Calu3 (cell line): ENCODE results near the gene TFDP2. TPM values are rescaled to one million over a fixed set of nuclear protein-coding genes. Genes with fewer than 3 reads are reported as not detected.
A peak's percentile ranks its signal among the peaks of the same experiment; 100 is the strongest.

Experiments
- BruUV-seq: library from RNA; stranded (reverse); fragments of 400-500 nt; replicated peaks from 2 replicates; lab custom pipeline; 2021; lab: Mats Ljungman, UMichigan
- CTCF ChIA-PET: fragments of 300-600 bp; sonication (Branson Sonifier 250); formaldehyde crosslinking; loops from one replicate; lab custom pipeline; 2022; ENCODE audit warnings: antibody characterized with exemption; lab: Charles Lee
- DNase-seq: peaks from one replicate; pipeline ENCODE4 v3.0.0; 2022
- H3K27ac Mint-ChIP-seq: one replicate; pipeline ENCODE4 v1.8.0; 2022; ENCODE audit warnings: mixed read lengths; ENCODE audit not compliant: unreplicated experiment
- H3K27me3 Mint-ChIP-seq: one replicate; pipeline ENCODE4 v1.8.0; 2022; ENCODE audit warnings: mixed read lengths; ENCODE audit not compliant: unreplicated experiment
- H3K36me3 Mint-ChIP-seq: one replicate; pipeline ENCODE4 v1.8.0; 2022; ENCODE audit warnings: mild to moderate bottlenecking, moderate library complexity, mixed read lengths; ENCODE audit not compliant: insufficient read depth, unreplicated experiment
- H3K4me1 Mint-ChIP-seq: one replicate; pipeline ENCODE4 v1.8.0; 2022; ENCODE audit warnings: mild to moderate bottlenecking, low read depth, mixed read lengths; ENCODE audit not compliant: unreplicated experiment
- H3K4me3 Mint-ChIP-seq: one replicate; pipeline ENCODE4 v1.8.0; 2022; ENCODE audit warnings: mild to moderate bottlenecking, low read depth, moderate library complexity, mixed read lengths; ENCODE audit not compliant: unreplicated experiment
- H3K9me3 Mint-ChIP-seq: one replicate; pipeline ENCODE4 v1.8.0; 2022; ENCODE audit warnings: low read depth, mixed read lengths; ENCODE audit not compliant: unreplicated experiment
- intact Hi-C: fragments of 100-400 bp; cut with micrococcal nuclease; formaldehyde crosslinking; loops from one replicate; pipeline ENCODE4 v1.10.0; 2022; ENCODE audit not compliant: unreplicated experiment
- total RNA-seq: library from RNA; stranded (reverse); gene quantifications from 2 replicates; pipeline ENCODE4 v1.2.3, GENCODE V29; 2022
- TF ChIP-seq, protein P1 (sequence below): fragments of 200-600 bp; IDR thresholded peaks from one replicate; pipeline ENCODE4 v1.8.0; 2022; ENCODE audit warnings: antibody characterized with exemption; ENCODE audit not compliant: unreplicated experiment

TFDP2 gene
- total RNA-seq, 1 experiment from 2014 or later = 54.8 TPM

DNA sequence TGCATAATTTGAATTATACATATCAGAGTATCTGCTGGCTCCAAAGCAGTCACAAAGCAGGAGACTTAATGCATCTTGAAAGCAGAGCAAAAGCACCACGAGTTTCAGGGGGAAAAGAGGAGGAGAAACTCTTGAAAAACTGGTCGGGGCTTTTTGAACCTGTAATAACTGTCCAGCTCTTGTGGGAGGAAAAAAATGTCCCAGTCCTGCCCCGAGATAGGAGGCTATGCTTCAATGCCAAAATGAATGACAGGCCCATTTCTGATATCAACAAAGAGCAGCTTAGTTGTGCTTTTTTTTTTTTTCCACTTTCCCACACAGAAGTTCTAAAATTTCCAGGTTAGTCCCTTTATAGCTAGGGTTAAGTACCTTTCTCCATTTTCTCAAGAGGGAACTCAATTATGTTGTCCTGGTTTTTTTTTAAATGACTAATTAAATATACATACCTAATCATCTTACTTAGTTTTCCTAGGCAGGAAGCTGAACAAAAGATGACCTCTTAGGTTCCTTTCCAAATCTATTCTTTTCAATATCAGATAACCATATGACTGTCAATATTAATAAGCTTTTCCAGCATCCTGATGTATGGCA, 120.2 kb downstream of the TFDP2 start:
- TF ChIP-seq, protein P1, sequence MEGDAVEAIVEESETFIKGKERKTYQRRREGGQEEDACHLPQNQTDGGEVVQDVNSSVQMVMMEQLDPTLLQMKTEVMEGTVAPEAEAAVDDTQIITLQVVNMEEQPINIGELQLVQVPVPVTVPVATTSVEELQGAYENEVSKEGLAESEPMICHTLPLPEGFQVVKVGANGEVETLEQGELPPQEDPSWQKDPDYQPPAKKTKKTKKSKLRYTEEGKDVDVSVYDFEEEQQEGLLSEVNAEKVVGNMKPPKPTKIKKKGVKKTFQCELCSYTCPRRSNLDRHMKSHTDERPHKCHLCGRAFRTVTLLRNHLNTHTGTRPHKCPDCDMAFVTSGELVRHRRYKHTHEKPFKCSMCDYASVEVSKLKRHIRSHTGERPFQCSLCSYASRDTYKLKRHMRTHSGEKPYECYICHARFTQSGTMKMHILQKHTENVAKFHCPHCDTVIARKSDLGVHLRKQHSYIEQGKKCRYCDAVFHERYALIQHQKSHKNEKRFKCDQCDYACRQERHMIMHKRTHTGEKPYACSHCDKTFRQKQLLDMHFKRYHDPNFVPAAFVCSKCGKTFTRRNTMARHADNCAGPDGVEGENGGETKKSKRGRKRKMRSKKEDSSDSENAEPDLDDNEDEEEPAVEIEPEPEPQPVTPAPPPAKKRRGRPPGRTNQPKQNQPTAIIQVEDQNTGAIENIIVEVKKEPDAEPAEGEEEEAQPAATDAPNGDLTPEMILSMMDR = no peak
- intact Hi-C loops = no loop called here
- H3K4me1 Mint-ChIP-seq = no peaks in the 10 kb centered on the region
- no peaks in the 10 kb centered on the region for H3K27me3 Mint-ChIP-seq
- BruUV-seq = no TSS peak
- peaks cover 6% of the 10 kb centered on the region for H3K36me3 Mint-ChIP-seq
- H3K9me3 Mint-ChIP-seq = no peaks in the 10 kb centered on the region
- CTCF ChIA-PET = interaction anchor here (0.6 to 1.6 kb wide), 7 partner anchors 9 to 867 kb away, joined by 3 to 14 read pairs (median 5); no protein-coding TSS in a partner anchor
- no peak for DNase-seq
- no peak overlapping the region for H3K4me3 Mint-ChIP-seq
- H3K27ac Mint-ChIP-seq = no peak overlapping the region

DNA sequence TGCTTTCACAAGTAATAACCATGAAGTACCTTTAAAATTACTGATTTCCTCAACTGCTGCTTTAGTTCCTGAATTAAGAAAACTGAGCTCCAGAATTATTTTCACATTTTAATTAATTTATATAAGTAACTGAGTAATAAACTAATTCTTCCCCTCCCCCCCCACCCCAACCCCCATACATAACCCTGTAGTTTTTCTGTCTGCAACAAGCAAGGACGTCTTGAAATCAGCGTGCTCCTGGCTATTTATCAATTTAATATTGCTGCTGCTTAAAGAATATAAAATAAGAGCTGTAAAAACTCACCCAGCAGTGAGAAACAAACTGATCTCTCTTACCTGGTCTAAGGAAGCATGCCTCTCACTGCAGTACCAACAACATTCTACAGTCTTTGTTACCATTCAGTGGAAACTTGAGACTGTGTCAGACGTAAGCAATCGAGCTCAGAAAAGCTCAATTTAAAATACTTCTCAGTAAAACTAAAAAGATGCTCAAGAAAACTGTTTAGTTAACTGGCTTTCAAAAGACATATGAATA, 121.0 kb downstream of the TFDP2 start:
- Mint-ChIP-seq H3K4me3 (peak overlapping the region; percentile 74), H3K27me3 (no peaks in the 10 kb centered on the region), H3K9me3 (no peaks in the 10 kb centered on the region), H3K4me1 (no peaks in the 10 kb centered on the region), H3K36me3 (peaks cover 6% of the 10 kb centered on the region), H3K27ac (peak overlapping the region; percentile 59)
- intact Hi-C loops = no loop called here
- TF ChIP-seq, protein P1 = no peak
- CTCF ChIA-PET = interaction anchor here (0.6 to 1.6 kb wide), 9 partner anchors 9 to 237 kb away, joined by 3 to 14 read pairs (median 4); no protein-coding TSS in a partner anchor
- no TSS peak for BruUV-seq
- peak; percentile 42 for DNase-seq

DNA sequence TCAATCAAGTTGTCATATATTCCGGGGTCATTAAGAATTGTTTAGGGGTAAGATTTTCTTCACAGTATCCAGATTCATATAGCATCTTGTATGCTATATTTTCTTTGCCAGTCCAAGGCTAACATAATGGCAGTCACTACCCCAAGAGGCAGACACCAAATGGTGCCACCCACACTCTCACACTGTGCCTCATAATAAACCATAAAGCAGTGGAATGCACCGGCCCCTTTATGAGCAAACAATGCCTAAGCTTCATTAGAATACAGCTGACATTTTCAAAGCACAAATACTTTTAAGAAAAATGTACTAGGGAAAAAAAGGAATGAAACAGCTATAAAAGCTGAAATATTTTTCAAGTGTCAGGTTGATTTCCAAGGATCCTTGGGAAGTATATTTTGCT, 121.6 kb downstream of the TFDP2 start:
- Mint-ChIP-seq H3K9me3 (no peaks in the 10 kb centered on the region), H3K27ac (peak overlapping the region; percentile 59), H3K27me3 (no peaks in the 10 kb centered on the region), H3K36me3 (peaks cover 6% of the 10 kb centered on the region), H3K4me3 (peak overlapping the region; percentile 74), H3K4me1 (no peaks in the 10 kb centered on the region)
- TF ChIP-seq, protein P1 = no peak
- CTCF ChIA-PET = interaction anchor here (0.7 to 1.6 kb wide), 5 partner anchors 8 to 87 kb away, joined by 3 to 14 read pairs (median 5); no protein-coding TSS in a partner anchor
- peak; percentile 26 for DNase-seq
- BruUV-seq = TSS peak; percentile 84
- intact Hi-C loops = no loop called here

DNA sequence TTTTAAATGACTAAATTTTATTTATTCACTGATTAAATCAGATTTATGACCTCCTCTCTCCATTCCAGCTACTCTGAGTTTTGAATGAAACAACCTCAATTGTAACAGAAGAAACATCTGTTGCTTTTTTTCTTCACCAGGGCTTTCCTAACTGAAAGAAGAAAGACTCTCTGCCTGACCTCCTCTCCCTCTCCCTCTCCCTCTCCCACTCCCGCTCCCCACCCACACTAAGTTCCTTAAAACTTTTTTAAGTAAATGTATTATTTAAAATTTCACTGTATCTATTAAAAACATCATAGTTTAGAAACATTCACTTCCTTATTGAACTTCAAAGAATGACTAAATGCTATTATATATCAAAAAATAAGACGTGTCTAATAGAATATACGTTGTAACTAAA, 122.0 kb downstream of the TFDP2 start:
- intact Hi-C loops = no loop called here
- CTCF ChIA-PET = interaction anchor here (1.5 to 1.6 kb wide), 2 partner anchors 8 to 30 kb away, joined by 5 to 14 read pairs; no protein-coding TSS in a partner anchor
- H3K27me3 Mint-ChIP-seq = no peaks in the 10 kb centered on the region
- no peaks in the 10 kb centered on the region for H3K4me1 Mint-ChIP-seq
- H3K9me3 Mint-ChIP-seq = no peaks in the 10 kb centered on the region
- DNase-seq = no peak
- TF ChIP-seq, protein P1 = no peak
- BruUV-seq = no TSS peak
- peak overlapping the region; percentile 59 for H3K27ac Mint-ChIP-seq
- peaks cover 6% of the 10 kb centered on the region for H3K36me3 Mint-ChIP-seq
- H3K4me3 Mint-ChIP-seq = peak overlapping the region; percentile 74
